GM19452 (cell line): ENCODE data around the gene EIF2B5.

Source experiments
- ATAC-seq: cut with Tn5 transposase; IDR thresholded peaks from one replicate; pipeline ENCODE4 v1.9.1; 2021; ENCODE audit not compliant: unreplicated experiment

EIF2B5 gene

GRCh38 chr3:184173374-184173722 is 38.2 kb downstream of the EIF2B5 start:
- ATAC-seq: no peak

- peak; percentile 2 for ATAC-seq
These were observed 39.1 kb downstream of the EIF2B5 start for GRCh38 chr3:184174284-184174645.

DNA sequence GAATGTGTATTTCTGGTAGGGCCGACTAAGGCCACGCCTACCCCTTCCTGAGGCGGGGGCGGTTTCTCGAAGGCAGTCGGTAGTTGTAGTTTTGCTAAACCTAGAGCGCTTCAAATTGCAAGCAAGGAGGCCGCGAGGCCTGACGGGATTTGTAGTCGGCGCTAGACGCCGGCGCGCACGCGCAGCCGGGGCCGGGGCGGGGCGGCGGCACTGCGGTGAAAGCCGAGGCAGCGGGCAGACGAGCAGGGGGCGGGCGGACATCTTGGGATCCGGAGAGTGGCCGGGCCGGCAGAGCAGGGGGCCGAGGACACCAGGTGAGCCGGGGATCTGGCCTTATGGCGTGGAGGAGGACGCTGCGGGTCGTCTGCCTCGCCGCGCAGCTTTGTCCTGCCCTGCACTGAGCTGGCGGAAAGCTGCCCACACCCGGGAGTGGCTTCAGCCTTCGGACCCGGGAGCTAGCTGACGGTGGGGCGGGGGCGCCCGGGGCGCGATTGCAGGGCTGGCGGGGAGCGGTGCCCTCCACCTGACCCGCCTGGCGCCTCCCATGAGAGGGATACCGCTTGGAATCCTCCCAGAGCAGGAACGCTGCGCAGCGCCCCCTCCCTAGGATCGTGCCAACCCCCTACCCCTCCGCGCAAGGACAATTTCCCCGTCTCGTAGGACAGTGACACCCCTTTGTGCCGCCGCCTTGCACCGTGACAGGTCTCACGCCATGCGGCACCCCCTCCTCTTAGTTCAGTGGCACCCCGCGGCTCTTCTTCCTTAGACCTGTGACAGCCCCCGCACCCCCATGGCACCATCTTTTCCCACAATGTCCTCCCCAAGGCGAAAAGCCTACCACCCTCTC is 39.7 kb downstream of the EIF2B5 start, which contains the start of gene AP2M1:
Gene AP2M1, plus strand, starts transcription at position 210 of the 847 bp plus-strand sequence. CDS start 2,139 bp downstream, outside the sequence.
- ATAC-seq: peak; percentile 95

- ATAC-seq: no peak
These were observed 40.3 kb downstream of the EIF2B5 start for GRCh38 chr3:184175506-184175905.

DNA sequence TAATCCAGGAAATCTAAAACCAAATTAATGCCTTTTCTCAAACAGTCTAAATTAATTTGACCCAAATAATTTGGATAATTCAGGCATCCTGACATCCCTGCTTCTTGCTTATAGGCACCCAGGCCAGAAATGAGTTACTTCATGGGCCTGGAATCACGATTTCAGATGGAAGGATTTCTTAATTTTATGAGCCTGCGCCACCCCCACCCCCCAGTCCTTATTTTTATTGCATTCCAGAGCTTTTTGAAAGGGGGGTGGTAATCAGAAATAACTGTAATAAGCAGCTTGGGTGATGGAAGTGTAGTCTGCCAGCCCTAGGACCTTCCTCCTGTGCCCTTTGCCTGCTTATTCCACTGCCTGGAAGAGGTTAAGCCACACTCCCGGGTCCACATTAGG is 40.8 kb downstream of the EIF2B5 start:
- no peak for ATAC-seq

GRCh38 chr3:184176377-184177330 is 41.5 kb downstream of the EIF2B5 start:
- ATAC-seq: no peak

DNA sequence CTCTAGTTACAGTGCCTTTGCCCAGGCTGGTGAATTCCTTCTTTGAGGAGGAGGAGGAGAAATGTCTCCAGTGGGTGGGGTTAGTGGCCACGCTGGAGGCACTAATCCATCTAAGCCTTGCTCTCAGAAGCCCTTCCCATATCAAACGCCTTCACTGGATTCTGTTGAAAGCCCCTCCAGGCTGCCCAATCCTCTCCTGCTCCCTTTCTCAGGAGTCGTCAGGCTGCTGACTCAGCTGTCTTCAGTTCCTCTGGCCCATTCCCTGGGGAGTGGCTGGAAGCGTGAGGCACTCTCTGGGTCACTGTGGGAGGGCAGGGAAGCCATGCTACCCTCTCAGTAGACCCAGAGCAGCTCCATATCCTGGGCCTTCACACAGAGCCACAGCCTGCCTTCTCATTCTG is 42.2 kb downstream of the EIF2B5 start:
- no peak for ATAC-seq

GRCh38 chr3:184177767-184178306 is 42.7 kb downstream of the EIF2B5 start:
- no peak for ATAC-seq

- ATAC-seq: no peak
These were observed 43.5 kb downstream of the EIF2B5 start for GRCh38 chr3:184178521-184179138.

DNA sequence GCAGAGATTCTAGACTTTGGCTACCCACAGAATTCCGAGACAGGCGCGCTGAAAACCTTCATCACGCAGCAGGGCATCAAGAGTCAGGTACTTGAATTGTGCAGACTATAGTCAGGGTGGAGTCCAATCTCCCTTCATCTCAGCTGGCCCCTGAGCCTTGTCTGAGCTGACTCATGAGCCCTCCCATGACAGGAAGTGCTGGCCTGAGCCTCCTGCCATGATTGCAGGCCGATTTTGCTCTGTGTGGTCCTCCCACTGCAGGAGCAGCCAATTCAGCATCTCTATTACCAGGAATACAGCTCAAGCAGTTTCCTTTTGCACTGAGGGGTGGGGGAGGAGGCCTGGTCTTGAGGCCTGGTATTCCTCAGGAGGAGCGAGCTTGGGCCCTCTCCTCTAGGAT is 45.0 kb downstream of the EIF2B5 start:
- no peak for ATAC-seq

GRCh38 chr3:184181596-184181995 is 46.4 kb downstream of the EIF2B5 start:
- no peak for ATAC-seq

DNA sequence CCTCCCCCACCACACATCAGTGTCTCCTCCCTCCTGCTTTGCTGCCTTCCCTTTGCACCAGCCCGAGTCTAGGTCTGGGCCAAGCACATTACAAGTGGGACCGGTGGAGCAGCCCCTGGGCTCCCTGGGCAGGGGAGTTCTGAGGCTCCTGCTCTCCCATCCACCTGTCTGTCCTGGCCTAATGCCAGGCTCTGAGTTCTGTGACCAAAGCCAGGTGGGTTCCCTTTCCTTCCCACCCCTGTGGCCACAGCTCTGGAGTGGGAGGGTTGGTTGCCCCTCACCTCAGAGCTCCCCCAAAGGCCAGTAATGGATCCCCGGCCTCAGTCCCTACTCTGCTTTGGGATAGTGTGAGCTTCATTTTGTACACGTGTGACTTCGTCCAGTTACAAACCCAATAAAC is 48.5 kb downstream of the EIF2B5 start:
- no peak for ATAC-seq

DNA sequence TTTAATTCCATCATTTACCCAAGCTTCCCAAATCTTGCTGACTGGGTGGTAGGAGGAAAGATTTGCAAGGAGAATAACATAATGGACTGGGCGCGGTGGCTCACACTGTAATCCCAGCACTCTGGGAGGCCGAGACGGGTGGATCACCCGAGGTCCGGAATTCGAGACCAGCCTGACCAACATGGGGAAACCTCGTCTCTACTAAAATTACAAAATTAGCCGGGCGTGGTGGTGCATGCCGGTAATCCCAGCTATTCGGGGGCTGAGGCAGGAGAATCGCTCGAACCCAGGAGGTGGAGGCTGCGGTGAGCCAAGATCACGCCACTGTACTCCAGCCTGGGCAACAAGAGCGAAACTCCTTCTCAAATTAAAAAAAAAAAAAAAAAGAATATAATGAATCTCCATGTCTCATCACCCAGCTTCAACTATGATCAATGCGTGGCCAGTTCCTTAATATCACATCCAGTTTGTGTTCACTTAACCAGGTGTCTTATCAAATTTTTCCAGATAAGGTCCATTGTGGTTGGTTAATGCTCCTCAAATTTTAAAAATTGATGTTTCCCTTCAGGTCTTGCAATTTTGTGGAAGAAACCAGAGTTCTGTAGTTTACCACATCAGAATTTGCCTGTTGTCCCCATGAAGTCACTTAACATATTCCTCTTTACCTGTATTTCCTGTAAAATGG is 49.5 kb downstream of the EIF2B5 start:
- no peak for ATAC-seq

- ATAC-seq: peak; percentile 87
These were observed 50.5 kb downstream of the EIF2B5 start for GRCh38 chr3:184185461-184186183.

- peak; percentile 23 for ATAC-seq
These were observed 51.2 kb downstream of the EIF2B5 start, which contains the start of gene ABCF3 for GRCh38 chr3:184186184-184186901. Gene ABCF3 (plus strand): TSS chr3:184186199. CDS start chr3:184186208, 9 bp downstream.

GRCh38 chr3:184186902-184187207 is 51.7 kb downstream of the EIF2B5 start:
- no peak for ATAC-seq

- ATAC-seq: no peak
These were observed 52.9 kb downstream of the EIF2B5 start for GRCh38 chr3:184188080-184188479.

- ATAC-seq: no peak
These were observed 54.3 kb downstream of the EIF2B5 start for GRCh38 chr3:184189421-184189820.

DNA sequence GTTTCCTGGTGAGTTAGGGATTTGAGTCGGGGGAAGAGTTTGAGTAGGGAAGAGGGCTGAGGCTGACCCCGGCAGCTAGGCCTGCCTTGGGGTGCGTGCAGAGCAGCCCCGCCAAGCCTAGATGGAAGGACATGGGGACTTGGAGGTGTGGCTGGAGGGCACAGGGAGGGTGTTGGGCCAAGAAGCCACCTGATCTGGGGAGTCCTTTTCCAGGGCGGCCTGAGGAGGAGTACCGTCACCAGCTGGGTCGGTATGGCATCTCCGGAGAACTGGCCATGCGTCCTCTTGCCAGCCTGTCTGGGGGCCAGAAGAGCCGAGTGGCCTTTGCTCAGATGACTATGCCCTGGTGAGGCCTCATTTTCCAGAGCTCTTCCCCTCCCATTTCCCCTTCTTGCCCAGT is 57.7 kb downstream of the EIF2B5 start:
- ATAC-seq: no peak
